OCI-LY7 (cell line): Measurements from ENCODE around the gene VSIG10L2. TPM values are rescaled to one million over a fixed set of nuclear protein-coding genes. Genes with fewer than 3 reads are reported as not detected.

Experiments
- BruUV-seq: library from RNA; stranded (reverse); fragments of 400-500 nt; replicated peaks from 2 replicates; lab custom pipeline; 2021; lab: Mats Ljungman, UMichigan
- CTCF ChIA-PET: fragments of 300-600 bp; sonication (Branson Sonifier 250); formaldehyde crosslinking; loops from one replicate; lab custom pipeline; 2022; ENCODE audit warnings: antibody characterized with exemption; ENCODE audit not compliant: unreplicated experiment; lab: Charles Lee
- POLR2A ChIA-PET: fragments of 300-600 bp; sonication (Branson Sonifier 250); formaldehyde crosslinking; loops from one replicate; lab custom pipeline; 2022; ENCODE audit warnings: antibody characterized with exemption; lab: Charles Lee
- DNase-seq: peaks from one replicate; pipeline ENCODE4 v3.0.0-alpha.2; 2015; ENCODE audit warnings: low spot score
- H2AFZ ChIP-seq: fragments of 200-600 bp; sonication (generic), shearing (Covaris generic); 2 replicates; pipeline ENCODE4 v1.6.1; 2014; ENCODE audit warnings: mild to moderate bottlenecking, antibody characterized with exemption, low read length, moderate library complexity
- H3K27ac ChIP-seq: fragments of 200-600 bp; sonication (generic); 2 replicates; pipeline ENCODE4 v1.5.1; 2014; ENCODE audit warnings: mixed run types, low read depth, mild to moderate bottlenecking, moderate library complexity, low read length, inconsistent platforms; ENCODE audit not compliant: poor library complexity, severe bottlenecking
- H3K36me3 ChIP-seq: fragments of 200-600 bp; sonication (generic); 2 replicates; pipeline ENCODE4 v1.6.1; 2014; ENCODE audit warnings: mild to moderate bottlenecking, antibody characterized with exemption, low read length, moderate library complexity, mixed read lengths; ENCODE audit not compliant: insufficient read depth
- H3K4me1 ChIP-seq: fragments of 200-600 bp; sonication (generic); 2 replicates; pipeline ENCODE4 v1.5.1; 2014; ENCODE audit warnings: mild to moderate bottlenecking, low read length; ENCODE audit not compliant: insufficient read depth, poor library complexity, severe bottlenecking
- H3K4me2 ChIP-seq: fragments of 200-600 bp; sonication (generic); 2 replicates; pipeline ENCODE4 v1.6.1; 2014; ENCODE audit warnings: mild to moderate bottlenecking, low read length
- H3K4me3 ChIP-seq: fragments of 200-600 bp; sonication (generic); 2 replicates; pipeline ENCODE4 v1.5.1; 2014; ENCODE audit warnings: mild to moderate bottlenecking, low read depth, low read length; ENCODE audit not compliant: poor library complexity, severe bottlenecking
- H3K79me2 ChIP-seq: fragments of 200-600 bp; sonication (generic); 2 replicates; pipeline ENCODE4 v1.6.1; 2016; ENCODE audit warnings: low read depth, mild to moderate bottlenecking, low read length, moderate library complexity, mixed read lengths; ENCODE audit not compliant: insufficient read depth
- H3K9me2 ChIP-seq: fragments of 200-600 bp; sonication (generic); 2 replicates; pipeline ENCODE4 v1.6.1; 2016; ENCODE audit warnings: mild to moderate bottlenecking, low read length, mixed read lengths; ENCODE audit not compliant: insufficient read depth
- H3K9me3 ChIP-seq: fragments of 200-600 bp; sonication (generic); 2 replicates; pipeline ENCODE4 v1.6.1; 2014; ENCODE audit warnings: mild to moderate bottlenecking, mixed run types, low read length, mixed read lengths
- H4K20me1 ChIP-seq: fragments of 200-600 bp; sonication (generic); 2 replicates; pipeline ENCODE4 v1.6.1; 2014; ENCODE audit warnings: mild to moderate bottlenecking, antibody characterized with exemption, low read length, moderate library complexity, mixed read lengths; ENCODE audit not compliant: insufficient read depth
- CTCF ChIP-seq: fragments of 200-600 bp; sonication (generic); conservative IDR thresholded peaks from 2 replicates; pipeline ENCODE4 v1.5.1; 2014; ENCODE audit warnings: mild to moderate bottlenecking, antibody characterized with exemption, low read length, moderate library complexity, mixed read lengths
- EZH2phosphoT487 ChIP-seq: fragments of 200-600 bp; sonication (generic); IDR thresholded peaks from 2 replicates; pipeline ENCODE4 v1.6.1; 2018; ENCODE audit warnings: low read depth, borderline replicate concordance, mild to moderate bottlenecking, mixed run types, antibody characterized with exemption, low read length, moderate library complexity, mixed read lengths
- intact Hi-C: fragments of 100-400 bp; cut with micrococcal nuclease; formaldehyde crosslinking; loops from one replicate; pipeline ENCODE4 v1.10.0; 2022; ENCODE audit not compliant: unreplicated experiment
- total RNA-seq, 2 experiments: library from RNA; depleted of rRNA in 1 of 2; stranded (reverse); fragments of >200 nt in 1 of 2; shearing (Covaris generic) in 1 of 2; gene quantifications; 2 replicates each; pipeline ENCODE4 v1.2.3, GENCODE V29; 2014 to 2022

Gene VSIG10L2
- total RNA-seq, 2 experiments from 2014 or later = not detected

GRCh38 chr11:125958872-125959400 lies 13.1 kb downstream of the VSIG10L2 start:
- CTCF ChIA-PET = no interaction called here
- Histone ChIP-seq H3K9me2 (no peaks in the 10 kb centered on the region), H3K27ac (no peak overlapping the region), H3K4me2 (no peak overlapping the region), H3K9me3 (no peaks in the 10 kb centered on the region), H3K36me3 (no peaks in the 10 kb centered on the region), H3K4me3 (no peak overlapping the region), H4K20me1 (no peaks in the 10 kb centered on the region), H2AFZ (no peak overlapping the region), H3K79me2 (no peaks in the 10 kb centered on the region), H3K4me1 (no peaks in the 10 kb centered on the region)
- POLR2A ChIA-PET = interaction anchor here (0.6 to 0.7 kb wide), 2 partner anchors 15 to 22 kb away, joined by 3 to 4 read pairs; no protein-coding TSS in a partner anchor
- intact Hi-C loops = no loop called here
- no TSS peak for BruUV-seq
- TF ChIP-seq EZH2phosphoT487 (no peak), CTCF (no peak)
- no peak for DNase-seq

GRCh38 chr11:125959511-125959910 lies 13.7 kb downstream of the VSIG10L2 start:
- no peak for DNase-seq
- TF ChIP-seq EZH2phosphoT487 (no peak), CTCF (no peak)
- H4K20me1 ChIP-seq = no peaks in the 10 kb centered on the region
- H3K9me2 ChIP-seq = no peaks in the 10 kb centered on the region
- H3K4me2 ChIP-seq = no peak overlapping the region
- no peaks in the 10 kb centered on the region for H3K9me3 ChIP-seq
- POLR2A ChIA-PET = interaction anchor here (0.6 to 0.8 kb wide), 3 partner anchors 15 to 53 kb away, joined by 3 to 6 read pairs (median 4); no protein-coding TSS in a partner anchor
- no peaks in the 10 kb centered on the region for H3K36me3 ChIP-seq
- BruUV-seq = no TSS peak
- CTCF ChIA-PET = no interaction called here
- H3K79me2 ChIP-seq = no peaks in the 10 kb centered on the region
- H3K27ac ChIP-seq = no peak overlapping the region
- H2AFZ ChIP-seq = no peak overlapping the region
- no peak overlapping the region for H3K4me3 ChIP-seq
- intact Hi-C loops = no loop called here
- no peaks in the 10 kb centered on the region for H3K4me1 ChIP-seq

- no peaks in the 10 kb centered on the region for H3K4me1 ChIP-seq
- H3K27ac ChIP-seq = no peak overlapping the region
- H4K20me1 ChIP-seq = no peaks in the 10 kb centered on the region
- BruUV-seq = no TSS peak
- no peaks in the 10 kb centered on the region for H3K9me2 ChIP-seq
- no peaks in the 10 kb centered on the region for H3K79me2 ChIP-seq
- DNase-seq = no peak
- no peaks in the 10 kb centered on the region for H3K36me3 ChIP-seq
- H3K4me2 ChIP-seq = no peak overlapping the region
- ChIA-PET POLR2A (interaction anchor here (0.8 kb wide), 1 partner anchor 52 kb away, joined by 6 read pairs; no protein-coding TSS in a partner anchor), CTCF (no interaction called here)
- no peaks in the 10 kb centered on the region for H3K9me3 ChIP-seq
- TF ChIP-seq EZH2phosphoT487 (no peak), CTCF (no peak)
- intact Hi-C loops = no loop called here
- H3K4me3 ChIP-seq = no peak overlapping the region
- no peak overlapping the region for H2AFZ ChIP-seq
Observed at GRCh38 chr11:125959931-125960330, 14.1 kb downstream of the VSIG10L2 start.
